Measurements from ENCODE around the gene C15orf62.

- TF ChIP-seq POLR2A (IDR thresholded peaks at IDR 0.05) (no peak), CTCF (IDR thresholded peaks at IDR 0.05) (no peak)
Observed at GRCh38 chr15:40722934-40723333, 46.8 kb upstream of the C15orf62 start.

Data from heart left ventricle (tissue), 13 donors.